GM12878 (cell line): ENCODE results near the gene FBXO38. TPM values are rescaled to one million over a fixed set of nuclear protein-coding genes. Genes with fewer than 3 reads are reported as not detected.

Experiments
- ATAC-seq: fragments of 200-7000 bp; cut with Tn5 transposase; 3 replicates; pipeline ENCODE4 v1.9.1; 2020; ENCODE audit warnings: mild to moderate bottlenecking, moderate library complexity
- BruUV-seq: library from RNA; stranded (reverse); fragments of 400-500 nt; replicated peaks from 2 replicates; lab custom pipeline; 2021; lab: Mats Ljungman, UMichigan
- CTCF ChIA-PET: fragments of 300-600 bp; sonication (Branson Sonifier 250); formaldehyde crosslinking; extraction: SDS; loops from one replicate; lab custom pipeline; 2021; ENCODE audit warnings: inconsistent platforms; lab: Yijun Ruan, JAX
- POLR2A ChIA-PET: fragments of 350-600 bp; formaldehyde crosslinking; extraction: SDS; loops from one replicate; lab custom pipeline; 2021; ENCODE audit warnings: inconsistent platforms; lab: Charles Lee
- RAD21 ChIA-PET: fragments of 300-600 bp; sonication (Branson Sonifier 250); formaldehyde crosslinking; loops from one replicate; lab custom pipeline; 2023; ENCODE audit warnings: antibody characterized with exemption; ENCODE audit not compliant: unreplicated experiment; lab: Charles Lee
- SMC1A ChIA-PET: fragments of 300-600 bp; sonication (Branson Sonifier 250); formaldehyde crosslinking; loops from one replicate; lab custom pipeline; 2023; ENCODE audit not compliant: unreplicated experiment, uncharacterized antibody; lab: Charles Lee
- DNase-seq: peaks from one replicate; pipeline ENCODE4 v3.0.0-alpha.2; 2011; ENCODE audit warnings: low read depth, low spot score
- FAIRE-seq: peaks from 3 replicates; lab custom pipeline; 2011; peaks lifted over from hg19 to GRCh38; lab: Jason Lieb, UNC
- H2AFZ ChIP-seq: 2 replicates; pipeline ENCODE4 v1.6.0; 2011; ENCODE audit warnings: low read depth, low read length, control low read depth; ENCODE audit not compliant: control insufficient read depth
- H3K27ac ChIP-seq: 2 replicates; pipeline ENCODE4 v1.5.1; 2011; ENCODE audit warnings: control low read depth; ENCODE audit not compliant: control insufficient read depth, insufficient read depth
- H3K27me3 ChIP-seq, 2 experiments: replicated peaks in 1 of 2; 2 replicates each; pipeline versions ENCODE4 v1.6.0 to v1.6.1; 2011; ENCODE audit warnings: low read length in 1 of 2; ENCODE audit not compliant: control insufficient read depth in 2 of 2, insufficient read depth in 2 of 2
- H3K36me3 ChIP-seq, 2 experiments: 2 replicates each; pipeline ENCODE4 v1.5.1; 2011; ENCODE audit warnings: low read length in 1 of 2; ENCODE audit not compliant: control insufficient read depth in 2 of 2, insufficient read depth in 2 of 2
- H3K4me1 ChIP-seq: 2 replicates; pipeline ENCODE4 v1.6.1; 2011; ENCODE audit warnings: mild to moderate bottlenecking, low read length, moderate library complexity, mixed read lengths; ENCODE audit not compliant: control insufficient read depth, insufficient read depth
- H3K4me2 ChIP-seq: 2 replicates; pipeline ENCODE4 v1.6.0; 2011; ENCODE audit warnings: control low read depth; ENCODE audit not compliant: control insufficient read depth, insufficient read depth
- H3K4me3 ChIP-seq: fragments of 200-600 bp; sonication (generic); 2 replicates; pipeline ENCODE4 v1.5.1; 2016
- H3K79me2 ChIP-seq: 2 replicates; pipeline ENCODE4 v1.6.0; 2011; ENCODE audit warnings: low read length; ENCODE audit not compliant: control insufficient read depth, insufficient read depth
- H3K9ac ChIP-seq: 2 replicates; pipeline ENCODE4 v1.8.0; 2011; ENCODE audit warnings: low read length, control low read depth, mixed read lengths; ENCODE audit not compliant: control insufficient read depth, insufficient read depth
- H3K9me3 ChIP-seq: replicated peaks from 3 replicates; pipeline ENCODE4 v1.5.1; 2011; ENCODE audit warnings: mild to moderate bottlenecking, low read length; ENCODE audit not compliant: control insufficient read depth, insufficient read depth
- H4K20me1 ChIP-seq: 2 replicates; pipeline ENCODE4 v1.6.0; 2011; ENCODE audit not compliant: control insufficient read depth, insufficient read depth
- CREM ChIP-seq: IDR thresholded peaks from 2 replicates; pipeline ENCODE4 v1.6.1; 2014; ENCODE audit warnings: antibody characterized with exemption, low read depth
- ESRRA ChIP-seq: IDR thresholded peaks from 2 replicates; pipeline ENCODE4 v1.6.1; 2012; ENCODE audit warnings: mild to moderate bottlenecking, low read length, improper control_type of control experiment
- FOS ChIP-seq: IDR thresholded peaks from 3 replicates; pipeline ENCODE4 v1.6.1; 2011; ENCODE audit warnings: borderline replicate concordance; ENCODE audit not compliant: insufficient read length; ENCODE audit errors: extremely low read depth
- SUZ12 ChIP-seq: fragments of 200-600 bp; sonication (generic); IDR thresholded peaks from one replicate; pipeline ENCODE4 v1.6.1; 2018; ENCODE audit warnings: antibody characterized with exemption, mild to moderate bottlenecking; ENCODE audit not compliant: unreplicated experiment
- ZNF217 ChIP-seq: fragments of 450-650 bp; IDR thresholded peaks from 2 replicates; pipeline ENCODE4 v1.6.1; 2017; ENCODE audit warnings: antibody characterized with exemption, mild to moderate bottlenecking
- WGBS: methylation state at CpG from one replicate; pipeline ENCODE4 v1.1.6; 2016; ENCODE audit warnings: low lambda C conversion rate; ENCODE audit not compliant: insufficient replicate concordance, insufficient coverage; ENCODE audit errors: missing lambda C conversion rate; 5-methylcytosine and 5-hydroxymethylcytosine counted together
- in situ Hi-C: fragments of 300-500 bp; cut with MboI; formaldehyde crosslinking; loops from 9 replicates; pipeline ENCODE4 v1.14.3; 2018; ENCODE audit warnings: mixed read lengths
- intact Hi-C: fragments of 100-400 bp; cut with micrococcal nuclease; formaldehyde crosslinking; loops from one replicate; pipeline ENCODE4 v1.14.2; 2022; ENCODE audit not compliant: unreplicated experiment
- polyA plus RNA-seq, 11 experiments: library from polyadenylated mRNA; depleted of rRNA in 4 of 11; unstranded in 6 of 11; stranded (reverse) in 5 of 11; fragments of >200 nt; fragmentation: Nextera tagmentation in 4 of 11; fragmentation: Illumina TruSeq in 1 of 11; extraction: Ambion mirVana in 4 of 11; extraction: Trizol in 1 of 11; gene quantifications; 1 replicate in 1 of 11; 2 replicates in 10 of 11; pipeline versions ENCODE4 v1.2.1 to v1.2.3, GENCODE V29; 2011 to 2016; ENCODE audit warnings: inconsistent platforms in 2 of 11, missing spikeins in 2 of 11, low read depth in 1 of 11
- total RNA-seq, 4 experiments: library from RNA; depleted of rRNA in 3 of 4; stranded (reverse); fragments of >200 nt in 3 of 4; fragmentation: Illumina TruSeq in 1 of 4; extraction: Trizol in 1 of 4; gene quantifications; 2 replicates each; pipeline versions ENCODE4 v1.2.1 to v1.2.3, GENCODE V29; 2013 to 2021
- TF ChIP-seq, protein P1 (sequence below): fragments of 150-350 bp; IDR thresholded peaks from 2 replicates; pipeline ENCODE4 v1.6.1; 2016; ENCODE audit warnings: low read depth, low read length

Gene FBXO38
- total and polyA plus RNA-seq, 10 of the 15 experiments (the other 5 are each of a cell fraction or from before 2014, with no cell fraction given): 9.1 to 44.6 (median 28.3) TPM

DNA sequence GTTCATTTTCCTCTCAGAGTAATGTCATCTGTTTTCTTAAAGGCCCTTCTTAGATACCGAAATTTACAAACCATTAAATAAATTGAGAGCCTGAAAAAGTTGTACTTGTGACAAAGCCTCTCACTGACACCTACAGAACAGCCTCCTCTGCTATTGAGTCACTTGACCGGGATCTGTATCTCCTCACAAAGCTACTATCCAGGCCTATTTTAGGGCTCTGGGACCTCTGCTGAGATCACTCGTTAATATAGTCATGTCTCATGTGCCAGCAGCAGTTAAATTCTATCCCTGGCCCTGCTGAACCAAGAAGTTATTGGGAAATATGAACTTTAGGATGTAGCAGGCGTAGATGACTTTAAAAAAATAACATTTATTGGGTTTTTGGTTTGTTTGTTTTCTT is 31.1 kb downstream of the FBXO38 start:
- intact Hi-C loops (no loop called here), in situ Hi-C loops (loop anchor here (25.0 kb wide), 1 partner anchor 1953 kb away; no protein-coding TSS in a partner anchor)
- SMC1A ChIA-PET: no interaction called here
- H3K79me2 ChIP-seq: no peaks in the 10 kb centered on the region
- WGBS: 96% methylated on average over 4 of the region's 4 CpGs
- no peak for TF ChIP-seq FOS
- TF ChIP-seq ESRRA: no peak
- no peak for TF ChIP-seq ZNF217
- no peak for TF ChIP-seq CREM
- TF ChIP-seq, protein P1, sequence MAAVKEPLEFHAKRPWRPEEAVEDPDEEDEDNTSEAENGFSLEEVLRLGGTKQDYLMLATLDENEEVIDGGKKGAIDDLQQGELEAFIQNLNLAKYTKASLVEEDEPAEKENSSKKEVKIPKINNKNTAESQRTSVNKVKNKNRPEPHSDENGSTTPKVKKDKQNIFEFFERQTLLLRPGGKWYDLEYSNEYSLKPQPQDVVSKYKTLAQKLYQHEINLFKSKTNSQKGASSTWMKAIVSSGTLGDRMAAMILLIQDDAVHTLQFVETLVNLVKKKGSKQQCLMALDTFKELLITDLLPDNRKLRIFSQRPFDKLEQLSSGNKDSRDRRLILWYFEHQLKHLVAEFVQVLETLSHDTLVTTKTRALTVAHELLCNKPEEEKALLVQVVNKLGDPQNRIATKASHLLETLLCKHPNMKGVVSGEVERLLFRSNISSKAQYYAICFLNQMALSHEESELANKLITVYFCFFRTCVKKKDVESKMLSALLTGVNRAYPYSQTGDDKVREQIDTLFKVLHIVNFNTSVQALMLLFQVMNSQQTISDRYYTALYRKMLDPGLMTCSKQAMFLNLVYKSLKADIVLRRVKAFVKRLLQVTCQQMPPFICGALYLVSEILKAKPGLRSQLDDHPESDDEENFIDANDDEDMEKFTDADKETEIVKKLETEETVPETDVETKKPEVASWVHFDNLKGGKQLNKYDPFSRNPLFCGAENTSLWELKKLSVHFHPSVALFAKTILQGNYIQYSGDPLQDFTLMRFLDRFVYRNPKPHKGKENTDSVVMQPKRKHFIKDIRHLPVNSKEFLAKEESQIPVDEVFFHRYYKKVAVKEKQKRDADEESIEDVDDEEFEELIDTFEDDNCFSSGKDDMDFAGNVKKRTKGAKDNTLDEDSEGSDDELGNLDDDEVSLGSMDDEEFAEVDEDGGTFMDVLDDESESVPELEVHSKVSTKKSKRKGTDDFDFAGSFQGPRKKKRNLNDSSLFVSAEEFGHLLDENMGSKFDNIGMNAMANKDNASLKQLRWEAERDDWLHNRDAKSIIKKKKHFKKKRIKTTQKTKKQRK: no peak
- TF ChIP-seq SUZ12: no peak
- H2AFZ ChIP-seq: no peak overlapping the region
- no peaks in the 10 kb centered on the region for H4K20me1 ChIP-seq
- no peaks in the 10 kb centered on the region for H3K4me1 ChIP-seq
- BruUV-seq: no TSS peak
- no peak overlapping the region for H3K4me2 ChIP-seq
- DNase-seq (no peak), FAIRE-seq (no peak), ATAC-seq (no peak)
- no peaks in the 10 kb centered on the region for H3K27me3 ChIP-seq
- H3K36me3 ChIP-seq: peaks cover 3 to 12% of the 10 kb centered on the region in 2 experiments
- H3K27ac ChIP-seq: no peak overlapping the region
- CTCF ChIA-PET: interaction anchor here (1.1 kb wide), 1 partner anchor 10 kb away, joined by 3 read pairs; no protein-coding TSS in a partner anchor
- no peaks in the 10 kb centered on the region for H3K9me3 ChIP-seq
- POLR2A ChIA-PET: no interaction called here
- H3K9ac ChIP-seq: no peak overlapping the region
- no peak overlapping the region for H3K4me3 ChIP-seq
- RAD21 ChIA-PET: no interaction called here
